ENCODE measurements around the gene NIPAL3. TPM values are rescaled to one million over a fixed set of nuclear protein-coding genes. Genes with fewer than 3 reads are reported as not detected.

The NIPAL3 gene
- total RNA-seq, 1 experiment from 2014 or later, result 11.2 TPM

GRCh38 chr1:24373044-24373443 is 42.6 kb upstream of the NIPAL3 start (continued):
- TF ChIP-seq AR (CRISPR knock-in tag; IDR thresholded peaks at IDR 0.05) (no peak), HMGXB4 (CRISPR knock-in tag; IDR thresholded peaks at IDR 0.05) (no peak), ZNF532 (CRISPR knock-in tag; IDR thresholded peaks at IDR 0.05; ENCODE audit: borderline replicate concordance) (no peak), TP53 (CRISPR knock-in tag; IDR thresholded peaks at IDR 0.05) (no peak), ZNF317 (CRISPR knock-in tag; IDR thresholded peaks at IDR 0.05; ENCODE audit: borderline replicate concordance, low read depth) (no peak), NFATC4 (CRISPR knock-in tag; IDR thresholded peaks at IDR 0.05) (no peak), SOX15 (CRISPR knock-in tag; IDR thresholded peaks at IDR 0.05) (no peak), TCF7 (CRISPR knock-in tag; IDR thresholded peaks at IDR 0.05; ENCODE audit: low read depth) (no peak), SP1 (CRISPR knock-in tag; conservative IDR thresholded peaks at IDR 0.05) (no peak)
- TF ChIP-seq, protein P1, sequence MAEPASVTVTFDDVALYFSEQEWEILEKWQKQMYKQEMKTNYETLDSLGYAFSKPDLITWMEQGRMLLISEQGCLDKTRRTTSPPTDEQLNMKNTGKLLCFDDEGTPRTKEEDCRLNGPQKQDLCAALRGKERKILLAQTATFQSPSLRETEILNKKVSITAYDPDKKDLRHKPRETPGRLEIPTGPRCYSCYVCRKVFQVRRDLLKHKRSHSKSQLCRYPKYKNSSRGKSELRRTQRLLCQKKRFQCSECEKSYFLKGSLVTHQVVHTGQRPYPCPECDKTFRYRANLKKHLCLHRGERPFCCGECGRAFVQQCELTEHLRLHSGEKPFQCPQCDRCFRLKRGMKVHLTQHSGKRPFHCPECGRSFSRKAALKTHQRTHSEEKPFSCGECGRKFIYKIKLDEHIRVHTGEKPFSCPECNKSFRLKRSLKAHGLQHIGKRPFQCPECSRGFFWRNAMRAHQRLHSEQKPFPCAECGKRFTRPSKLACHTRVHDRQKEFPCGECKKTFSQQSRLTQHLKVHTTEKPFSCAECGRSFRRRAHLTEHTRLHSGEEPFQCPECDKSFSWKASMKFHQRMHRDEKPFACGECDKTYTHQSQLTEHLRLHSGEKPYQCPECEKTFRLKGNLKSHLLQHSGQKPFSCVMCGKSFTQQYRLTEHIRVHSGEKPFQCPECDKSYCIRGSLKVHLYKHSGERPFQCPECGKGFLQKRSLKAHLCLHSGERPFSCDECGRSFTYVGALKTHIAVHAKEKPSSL (CRISPR knock-in tag; conservative IDR thresholded peaks at IDR 0.05), result no peak

- no peak for ATAC-seq
- Mint-ChIP-seq H3K27ac (peak overlapping the region; percentile 74), H3K9me3 (no peaks in the 10 kb centered on the region), H3K36me3 (no peaks in the 10 kb centered on the region), H3K4me3 (no peak overlapping the region), H3K27me3 (ENCODE audit: low read depth) (no peaks in the 10 kb centered on the region), H3K4me1 (peaks cover 24% of the 10 kb centered on the region)
- no peak for DNase-seq (ENCODE audit: low spot score)
- CTCF ChIA-PET, result interaction anchor here (0.7 to 1.9 kb wide), 5 partner anchors 8 to 204 kb away, joined by 3 to 12 read pairs (median 4); no protein-coding TSS in a partner anchor
- POLR2A ChIA-PET, result interaction anchor here (0.5 to 0.7 kb wide), 3 partner anchors 41 to 606 kb away, joined by 3 to 4 read pairs (median 3); no protein-coding TSS in a partner anchor
- TF ChIP-seq, protein P2, sequence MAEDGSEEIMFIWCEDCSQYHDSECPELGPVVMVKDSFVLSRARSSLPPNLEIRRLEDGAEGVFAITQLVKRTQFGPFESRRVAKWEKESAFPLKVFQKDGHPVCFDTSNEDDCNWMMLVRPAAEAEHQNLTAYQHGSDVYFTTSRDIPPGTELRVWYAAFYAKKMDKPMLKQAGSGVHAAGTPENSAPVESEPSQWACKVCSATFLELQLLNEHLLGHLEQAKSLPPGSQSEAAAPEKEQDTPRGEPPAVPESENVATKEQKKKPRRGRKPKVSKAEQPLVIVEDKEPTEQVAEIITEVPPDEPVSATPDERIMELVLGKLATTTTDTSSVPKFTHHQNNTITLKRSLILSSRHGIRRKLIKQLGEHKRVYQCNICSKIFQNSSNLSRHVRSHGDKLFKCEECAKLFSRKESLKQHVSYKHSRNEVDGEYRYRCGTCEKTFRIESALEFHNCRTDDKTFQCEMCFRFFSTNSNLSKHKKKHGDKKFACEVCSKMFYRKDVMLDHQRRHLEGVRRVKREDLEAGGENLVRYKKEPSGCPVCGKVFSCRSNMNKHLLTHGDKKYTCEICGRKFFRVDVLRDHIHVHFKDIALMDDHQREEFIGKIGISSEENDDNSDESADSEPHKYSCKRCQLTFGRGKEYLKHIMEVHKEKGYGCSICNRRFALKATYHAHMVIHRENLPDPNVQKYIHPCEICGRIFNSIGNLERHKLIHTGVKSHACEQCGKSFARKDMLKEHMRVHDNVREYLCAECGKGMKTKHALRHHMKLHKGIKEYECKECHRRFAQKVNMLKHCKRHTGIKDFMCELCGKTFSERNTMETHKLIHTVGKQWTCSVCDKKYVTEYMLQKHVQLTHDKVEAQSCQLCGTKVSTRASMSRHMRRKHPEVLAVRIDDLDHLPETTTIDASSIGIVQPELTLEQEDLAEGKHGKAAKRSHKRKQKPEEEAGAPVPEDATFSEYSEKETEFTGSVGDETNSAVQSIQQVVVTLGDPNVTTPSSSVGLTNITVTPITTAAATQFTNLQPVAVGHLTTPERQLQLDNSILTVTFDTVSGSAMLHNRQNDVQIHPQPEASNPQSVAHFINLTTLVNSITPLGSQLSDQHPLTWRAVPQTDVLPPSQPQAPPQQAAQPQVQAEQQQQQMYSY (CRISPR knock-in tag; IDR thresholded peaks at IDR 0.05), result no peak
- TF ChIP-seq ATF1 (CRISPR knock-in tag; IDR thresholded peaks at IDR 0.05), result no peak
- TF ChIP-seq ZNF121 (CRISPR knock-in tag; IDR thresholded peaks at IDR 0.05), result no peak
- no peak for TF ChIP-seq ZNF317 (CRISPR knock-in tag; IDR thresholded peaks at IDR 0.05; ENCODE audit: borderline replicate concordance, low read depth)
- TF ChIP-seq IRF1 (CRISPR knock-in tag; IDR thresholded peaks at IDR 0.05), result no peak
- no peak for TF ChIP-seq ESRRA (CRISPR knock-in tag; IDR thresholded peaks at IDR 0.05; ENCODE audit: borderline replicate concordance)
- no peak for TF ChIP-seq GRHL2 (CRISPR knock-in tag; IDR thresholded peaks at IDR 0.05; ENCODE audit: insufficient replicate concordance, severe bottlenecking)
- TF ChIP-seq ZNF232 (CRISPR knock-in tag; IDR thresholded peaks at IDR 0.05), result no peak
- TF ChIP-seq, protein P3, sequence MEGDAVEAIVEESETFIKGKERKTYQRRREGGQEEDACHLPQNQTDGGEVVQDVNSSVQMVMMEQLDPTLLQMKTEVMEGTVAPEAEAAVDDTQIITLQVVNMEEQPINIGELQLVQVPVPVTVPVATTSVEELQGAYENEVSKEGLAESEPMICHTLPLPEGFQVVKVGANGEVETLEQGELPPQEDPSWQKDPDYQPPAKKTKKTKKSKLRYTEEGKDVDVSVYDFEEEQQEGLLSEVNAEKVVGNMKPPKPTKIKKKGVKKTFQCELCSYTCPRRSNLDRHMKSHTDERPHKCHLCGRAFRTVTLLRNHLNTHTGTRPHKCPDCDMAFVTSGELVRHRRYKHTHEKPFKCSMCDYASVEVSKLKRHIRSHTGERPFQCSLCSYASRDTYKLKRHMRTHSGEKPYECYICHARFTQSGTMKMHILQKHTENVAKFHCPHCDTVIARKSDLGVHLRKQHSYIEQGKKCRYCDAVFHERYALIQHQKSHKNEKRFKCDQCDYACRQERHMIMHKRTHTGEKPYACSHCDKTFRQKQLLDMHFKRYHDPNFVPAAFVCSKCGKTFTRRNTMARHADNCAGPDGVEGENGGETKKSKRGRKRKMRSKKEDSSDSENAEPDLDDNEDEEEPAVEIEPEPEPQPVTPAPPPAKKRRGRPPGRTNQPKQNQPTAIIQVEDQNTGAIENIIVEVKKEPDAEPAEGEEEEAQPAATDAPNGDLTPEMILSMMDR (IDR thresholded peaks at IDR 0.05), result no peak
- TF ChIP-seq JAZF1 (CRISPR knock-in tag; IDR thresholded peaks at IDR 0.05), result no peak
Measured at GRCh38 chr1:24373710-24374109, 41.9 kb upstream of the NIPAL3 start.
